Vagina (tissue), 2 donors: ENCODE results near the gene C20orf202. TPM values are rescaled to one million over a fixed set of nuclear protein-coding genes. Genes with fewer than 3 reads are reported as not detected.

ENCODE experiments used
- DNase-seq, 2 donors: peaks; one replicate each; pipeline ENCODE4 v3.0.0-alpha.2; 2017; ENCODE audit errors: extremely low spot score in 2 of 2
- H3K27ac ChIP-seq: fragments of 200-600 bp; sonication (generic); one replicate; pipeline ENCODE4 v1.5.1; 2019
- H3K27me3 ChIP-seq: fragments of 200-600 bp; sonication (generic); one replicate; pipeline ENCODE4 v1.5.1; 2019
- H3K36me3 ChIP-seq, 2 donors: fragments of 200-600 bp; sonication (generic); one replicate each; pipeline ENCODE4 v1.5.1; 2017 to 2019
- H3K4me1 ChIP-seq: fragments of 200-600 bp; sonication (generic); one replicate; pipeline ENCODE4 v1.5.1; 2019
- H3K4me3 ChIP-seq, 2 donors: fragments of 200-600 bp; sonication (generic); 1 replicate in 1 of 2; 2 replicates in 1 of 2; pipeline ENCODE4 v1.5.1; 2016 to 2019
- H3K9me3 ChIP-seq: fragments of 200-600 bp; sonication (generic); one replicate; pipeline ENCODE4 v1.5.1; 2019
- POLR2A ChIP-seq, 2 donors: fragments of 450-650 bp; IDR thresholded peaks; one replicate each; pipeline ENCODE4 v1.6.1; 2017; ENCODE audit warnings: antibody characterized with exemption in 2 of 2, mild to moderate bottlenecking in 2 of 2, moderate library complexity in 2 of 2
- POLR2AphosphoS5 ChIP-seq, 2 donors: sonication (generic); formaldehyde crosslinking; IDR thresholded peaks; one replicate each; pipeline ENCODE4 v1.9.0; 2017; ENCODE audit warnings: antibody characterized with exemption in 2 of 2, mild to moderate bottlenecking in 2 of 2, low read depth in 1 of 2; ENCODE audit not compliant: insufficient read depth in 1 of 2
- intact Hi-C: fragments of 100-400 bp; cut with DNase I; formaldehyde crosslinking; loops from one replicate; pipeline ENCODE4 v1.15.1; 2023
- total RNA-seq: library from RNA; depleted of rRNA; stranded (reverse); fragments of >200 nt; gene quantifications from one replicate; pipeline ENCODE4 v1.2.3, GENCODE V29; 2016
- TF ChIP-seq, protein P1 (sequence below), 3 experiments: fragments of 450-650 bp in 2 of 3; fragments of 200-600 bp in 1 of 3; sonication (generic) in 1 of 3; IDR thresholded peaks; one replicate each; pipeline ENCODE4 v1.5.1; 2017 to 2019; ENCODE audit warnings: antibody characterized with exemption in 3 of 3, mild to moderate bottlenecking in 2 of 3, moderate library complexity in 2 of 3

Gene C20orf202
- total RNA-seq, 1 donor from 2014 or later, result not detected

DNA sequence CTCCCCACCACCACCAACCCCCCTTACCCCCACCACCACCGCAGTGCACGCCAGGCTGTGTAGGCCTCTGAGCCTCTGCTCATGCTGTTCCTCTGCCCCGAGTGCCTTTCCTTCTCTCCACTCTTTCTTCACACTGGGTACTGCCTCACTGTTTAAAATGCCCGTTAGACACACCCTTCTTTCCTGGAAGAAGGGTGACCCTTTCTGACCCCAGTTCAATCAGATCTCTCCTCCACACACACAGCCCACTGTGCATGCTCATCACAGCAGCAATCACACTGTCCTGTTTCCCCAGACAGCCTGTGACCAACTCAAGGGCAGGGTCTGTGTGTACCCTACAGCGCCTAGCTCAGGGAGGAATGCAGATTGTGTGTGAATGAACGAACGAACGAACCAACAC, 28.5 kb upstream of the C20orf202 start:
- no peak for TF ChIP-seq POLR2AphosphoS5 (IDR thresholded peaks at IDR 0.05; ENCODE audit: insufficient read depth in 1 of 2, low read depth in 1 of 2)
- TF ChIP-seq, protein P1, sequence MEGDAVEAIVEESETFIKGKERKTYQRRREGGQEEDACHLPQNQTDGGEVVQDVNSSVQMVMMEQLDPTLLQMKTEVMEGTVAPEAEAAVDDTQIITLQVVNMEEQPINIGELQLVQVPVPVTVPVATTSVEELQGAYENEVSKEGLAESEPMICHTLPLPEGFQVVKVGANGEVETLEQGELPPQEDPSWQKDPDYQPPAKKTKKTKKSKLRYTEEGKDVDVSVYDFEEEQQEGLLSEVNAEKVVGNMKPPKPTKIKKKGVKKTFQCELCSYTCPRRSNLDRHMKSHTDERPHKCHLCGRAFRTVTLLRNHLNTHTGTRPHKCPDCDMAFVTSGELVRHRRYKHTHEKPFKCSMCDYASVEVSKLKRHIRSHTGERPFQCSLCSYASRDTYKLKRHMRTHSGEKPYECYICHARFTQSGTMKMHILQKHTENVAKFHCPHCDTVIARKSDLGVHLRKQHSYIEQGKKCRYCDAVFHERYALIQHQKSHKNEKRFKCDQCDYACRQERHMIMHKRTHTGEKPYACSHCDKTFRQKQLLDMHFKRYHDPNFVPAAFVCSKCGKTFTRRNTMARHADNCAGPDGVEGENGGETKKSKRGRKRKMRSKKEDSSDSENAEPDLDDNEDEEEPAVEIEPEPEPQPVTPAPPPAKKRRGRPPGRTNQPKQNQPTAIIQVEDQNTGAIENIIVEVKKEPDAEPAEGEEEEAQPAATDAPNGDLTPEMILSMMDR (IDR thresholded peaks at IDR 0.05), result no peak
- TF ChIP-seq POLR2A (IDR thresholded peaks at IDR 0.05), result no peak
- no peaks in the 10 kb centered on the region for H3K4me1 ChIP-seq
- H3K9me3 ChIP-seq, result no peaks in the 10 kb centered on the region
- no peak overlapping the region for H3K27ac ChIP-seq
- intact Hi-C loops, result no loop called here
- no peaks in the 10 kb centered on the region for H3K27me3 ChIP-seq
- DNase-seq, result no peak
- no peak overlapping the region for H3K4me3 ChIP-seq
- peaks cover 0 to 17% of the 10 kb centered on the region in 2 donors for H3K36me3 ChIP-seq

DNA sequence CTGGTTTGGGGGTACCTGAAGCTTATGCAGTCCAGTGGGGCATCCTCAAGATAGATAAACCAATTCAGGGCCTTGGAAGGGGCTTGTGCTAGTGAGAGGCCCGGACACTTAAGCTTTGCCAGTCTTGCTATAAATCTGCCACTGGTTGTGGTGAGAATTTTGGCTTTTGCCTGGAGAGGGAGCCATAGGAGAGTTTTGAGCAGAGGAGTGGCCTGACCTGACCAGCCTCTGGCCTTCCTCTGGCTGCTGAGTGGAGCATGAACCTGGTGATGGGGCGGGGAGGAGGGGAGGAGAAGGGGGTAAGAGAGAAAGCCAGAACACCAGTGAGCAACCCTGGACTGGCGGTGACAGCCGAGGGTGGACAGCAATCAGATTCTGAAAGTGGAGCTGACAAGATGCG, 25.6 kb upstream of the C20orf202 start:
- H3K4me1 ChIP-seq, result no peaks in the 10 kb centered on the region
- no peak overlapping the region for H3K27ac ChIP-seq
- H3K27me3 ChIP-seq, result no peaks in the 10 kb centered on the region
- intact Hi-C loops, result no loop called here
- H3K36me3 ChIP-seq, result no peaks in the 10 kb centered on the region
- H3K9me3 ChIP-seq, result no peaks in the 10 kb centered on the region
- no peak for TF ChIP-seq POLR2A (IDR thresholded peaks at IDR 0.05)
- TF ChIP-seq POLR2AphosphoS5 (IDR thresholded peaks at IDR 0.05; ENCODE audit: insufficient read depth in 1 of 2, low read depth in 1 of 2), result no peak
- TF ChIP-seq, protein P1 (IDR thresholded peaks at IDR 0.05), result no peak
- H3K4me3 ChIP-seq, result no peak overlapping the region
- DNase-seq, result no peak

- intact Hi-C loops, result no loop called here
- Histone ChIP-seq H3K4me1 (no peaks in the 10 kb centered on the region), H3K4me3 (no peak overlapping the region), H3K27ac (no peak overlapping the region), H3K36me3 (no peaks in the 10 kb centered on the region), H3K9me3 (no peaks in the 10 kb centered on the region), H3K27me3 (no peaks in the 10 kb centered on the region)
- TF ChIP-seq, protein P1 (IDR thresholded peaks at IDR 0.05), result no peak
- no peak for TF ChIP-seq POLR2A (IDR thresholded peaks at IDR 0.05)
- no peak for TF ChIP-seq POLR2AphosphoS5 (IDR thresholded peaks at IDR 0.05; ENCODE audit: insufficient read depth in 1 of 2, low read depth in 1 of 2)
- no peak for DNase-seq
Measured at GRCh38 chr20:1178103-1178502, 25.2 kb upstream of the C20orf202 start.

- no peak for DNase-seq
- H3K4me1 ChIP-seq, result no peaks in the 10 kb centered on the region
- TF ChIP-seq, protein P1 (IDR thresholded peaks at IDR 0.05), result no peak
- TF ChIP-seq POLR2AphosphoS5 (IDR thresholded peaks at IDR 0.05; ENCODE audit: insufficient read depth in 1 of 2, low read depth in 1 of 2) (no peak), POLR2A (IDR thresholded peaks at IDR 0.05) (no peak)
- no peak overlapping the region for H3K27ac ChIP-seq
- intact Hi-C loops, result no loop called here
- H3K36me3 ChIP-seq, result no peaks in the 10 kb centered on the region
- no peaks in the 10 kb centered on the region for H3K9me3 ChIP-seq
- no peak overlapping the region for H3K4me3 ChIP-seq
- H3K27me3 ChIP-seq, result no peaks in the 10 kb centered on the region
Measured at GRCh38 chr20:1178623-1179022, 24.6 kb upstream of the C20orf202 start.

DNA sequence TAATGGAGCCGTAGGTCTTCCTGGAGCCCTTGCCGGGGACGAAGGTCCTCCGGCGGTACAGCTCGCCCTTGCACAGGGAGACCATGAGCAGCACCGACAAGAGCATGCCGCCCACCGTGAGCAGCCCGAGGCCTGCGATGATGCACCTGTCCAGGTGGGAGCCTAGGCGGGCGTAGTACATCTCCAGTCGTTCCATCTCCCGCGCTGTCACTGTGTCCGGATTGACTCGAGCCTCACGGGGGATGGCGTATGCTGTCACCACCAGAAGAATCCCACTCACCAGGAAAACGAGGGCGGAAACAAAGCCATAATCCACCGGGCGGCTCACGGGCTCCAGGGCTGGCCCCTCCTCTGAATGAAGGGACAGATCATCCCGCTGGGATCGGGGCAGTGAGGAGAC, 22.3 kb upstream of the C20orf202 start:
- DNase-seq, result no peak
- H3K36me3 ChIP-seq, result no peaks in the 10 kb centered on the region
- H3K4me1 ChIP-seq, result peaks cover 14% of the 10 kb centered on the region
- no peak overlapping the region for H3K27ac ChIP-seq
- intact Hi-C loops, result no loop called here
- no peak for TF ChIP-seq POLR2AphosphoS5 (IDR thresholded peaks at IDR 0.05; ENCODE audit: insufficient read depth in 1 of 2, low read depth in 1 of 2)
- TF ChIP-seq POLR2A (IDR thresholded peaks at IDR 0.05), result no peak
- TF ChIP-seq, protein P1 (IDR thresholded peaks at IDR 0.05), result no peak
- no peak overlapping the region for H3K4me3 ChIP-seq
- no peaks in the 10 kb centered on the region for H3K27me3 ChIP-seq
- H3K9me3 ChIP-seq, result no peaks in the 10 kb centered on the region
